Inflammatory macrophage treated with lipopolysaccharide for 1 hour (primary cell): Measurements from ENCODE around the gene RNLS.

Experiments used
- DNase-seq, 2 donors: peaks; one replicate each; pipeline ENCODE4 v3.0.0-alpha.2; 2020 to 2022

The RNLS gene

DNA sequence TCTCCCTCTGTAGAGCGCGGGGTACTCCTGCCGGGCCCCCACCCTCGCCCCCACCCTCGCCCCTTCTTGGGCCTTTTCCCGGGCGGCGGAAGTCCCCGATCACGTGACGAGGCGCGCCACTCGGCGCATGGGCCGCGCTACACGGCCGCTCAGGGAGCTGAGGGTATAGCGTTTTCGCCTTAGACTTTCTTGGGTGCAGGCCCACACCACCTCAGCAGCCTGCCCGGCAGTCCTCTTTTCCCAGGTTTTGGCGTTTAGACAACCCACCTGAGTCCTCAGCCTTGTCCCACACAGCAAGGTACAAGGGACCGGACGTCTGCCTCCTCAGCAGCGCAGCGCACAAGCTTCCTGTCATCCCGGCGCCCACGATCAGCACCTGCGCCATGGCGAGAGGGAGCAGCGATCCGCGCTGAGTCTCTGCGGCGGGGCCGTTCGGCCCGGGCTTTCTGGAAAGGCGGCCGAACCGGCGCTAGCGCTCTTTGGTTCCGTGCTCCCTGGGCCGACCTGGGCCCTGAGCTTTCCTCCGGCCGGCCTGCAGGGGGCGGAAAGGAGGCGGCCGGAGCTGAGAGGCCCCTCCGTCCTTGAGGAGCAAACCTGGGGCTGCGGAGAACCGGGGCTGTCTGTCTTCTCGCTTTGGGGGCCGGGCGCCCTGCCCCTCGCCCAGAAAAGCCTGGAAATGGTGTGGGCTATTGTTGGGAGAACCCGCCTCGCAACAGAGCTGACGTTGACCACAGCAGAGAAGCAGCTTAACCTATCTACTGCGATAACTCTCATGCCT is at the start of gene RNLS:
TSS of gene RNLS (minus strand) at position 513 of the 778 bp plus-strand sequence.
- peak; percentile 51 to 64 for DNase-seq

DNA sequence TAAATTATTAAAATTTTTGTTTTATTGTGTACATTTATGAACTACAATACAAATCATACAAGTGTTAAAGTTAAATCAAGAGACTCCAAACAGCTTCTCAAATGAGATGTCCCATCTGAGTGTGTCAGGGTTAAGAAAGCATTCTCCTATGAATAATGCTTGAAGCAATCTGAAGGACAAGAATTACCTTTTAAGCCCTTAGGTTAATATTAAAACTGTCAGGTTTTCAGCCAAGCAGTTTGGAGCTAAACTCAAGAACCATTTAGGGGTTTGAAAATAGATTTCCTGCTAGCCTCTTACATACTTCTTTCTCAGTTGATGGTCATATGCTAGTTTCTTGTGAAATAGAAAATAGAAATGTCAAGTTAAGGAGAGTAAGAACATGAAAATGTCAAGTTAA is 41.7 kb upstream of the RNLS start:
- DNase-seq = no peak

- no peak for DNase-seq
Observed at GRCh38 chr10:88623835-88624234, 40.7 kb upstream of the RNLS start.

- no peak for DNase-seq
Observed at GRCh38 chr10:88620441-88620840, 37.3 kb upstream of the RNLS start.

- no peak for DNase-seq
Observed at GRCh38 chr10:88618496-88618895, 35.4 kb upstream of the RNLS start.

DNA sequence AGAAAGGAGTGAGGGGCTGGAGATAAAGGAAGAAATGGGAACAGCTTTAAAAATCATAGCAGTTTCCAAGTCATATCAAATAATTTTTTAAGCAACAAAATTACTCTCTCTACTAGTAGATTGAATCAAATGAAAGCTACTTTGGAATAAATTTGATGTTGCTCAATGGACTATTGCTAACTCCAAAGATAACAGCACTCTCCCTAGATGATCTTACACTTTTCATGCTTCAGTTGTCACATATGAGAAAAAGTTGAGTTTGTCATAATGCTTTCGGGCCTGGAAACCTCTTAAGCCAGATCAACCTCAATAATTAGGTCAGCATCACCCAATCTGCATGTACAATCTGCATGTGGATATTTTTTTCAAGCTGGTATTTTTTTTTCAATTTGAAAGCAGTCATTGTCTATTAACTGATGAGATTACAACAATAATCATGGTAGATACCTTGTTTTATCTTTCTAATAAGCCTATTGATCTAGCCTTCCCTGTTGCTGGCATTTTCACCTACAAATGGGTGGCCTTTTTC is 34.7 kb upstream of the RNLS start:
- no peak for DNase-seq

DNA sequence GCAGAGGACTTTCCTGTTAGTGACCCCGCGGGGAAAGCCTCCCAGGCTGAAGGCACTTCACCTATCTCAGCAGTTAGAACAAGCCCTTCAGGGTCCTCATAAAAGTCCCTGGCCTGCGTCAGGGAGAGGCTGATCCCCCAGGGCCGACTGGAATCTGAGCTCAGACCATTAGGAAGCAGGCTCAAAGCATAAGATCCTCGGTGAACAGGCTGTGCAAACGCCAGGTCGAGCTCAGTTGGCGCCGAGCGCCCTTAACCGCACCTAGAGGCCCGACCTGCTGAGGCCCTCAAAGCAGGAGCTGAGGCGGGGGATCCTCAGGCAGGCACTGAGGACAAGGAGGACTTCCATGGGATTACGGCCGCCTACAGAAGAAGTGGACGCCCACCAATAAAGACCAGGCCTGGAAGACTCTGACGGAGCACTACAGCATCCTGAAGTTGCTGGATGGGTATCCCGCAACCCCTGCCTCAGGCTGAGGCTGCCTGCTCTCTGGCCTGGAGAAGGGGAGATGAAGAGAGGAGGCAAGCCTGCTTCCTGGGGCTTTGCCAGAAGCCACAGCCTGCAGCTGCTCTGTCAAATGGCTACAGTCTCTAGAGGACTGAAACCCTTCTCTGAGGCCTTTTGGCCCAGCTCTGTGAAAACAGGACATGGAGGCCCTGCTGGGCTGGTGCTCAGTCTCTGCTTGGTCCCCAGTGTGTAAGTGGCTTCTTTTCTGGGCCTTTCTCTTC is 33.3 kb upstream of the RNLS start:
- no peak for DNase-seq

DNA sequence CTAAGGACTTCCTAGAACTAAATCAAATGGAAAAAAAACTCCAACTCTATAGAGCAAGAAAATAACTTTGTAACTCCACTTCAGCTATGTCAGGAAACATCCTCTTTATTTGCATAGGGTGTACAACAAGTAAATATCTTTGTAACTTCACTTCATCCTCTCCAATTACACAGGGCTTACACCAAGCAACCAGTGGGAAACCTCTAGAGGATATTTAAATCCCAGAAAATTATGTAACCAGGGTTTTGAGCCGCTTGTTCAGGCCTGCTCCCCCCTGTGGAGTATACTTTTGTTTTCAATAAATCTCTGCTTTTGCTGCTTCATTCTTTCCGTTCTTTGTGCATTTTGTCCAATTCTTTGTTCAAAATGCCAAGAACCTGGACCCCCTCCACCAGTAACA is 25.7 kb upstream of the RNLS start:
- no peak for DNase-seq

- DNase-seq = no peak
Observed at GRCh38 chr10:88608052-88608732, 25.1 kb upstream of the RNLS start.

DNA sequence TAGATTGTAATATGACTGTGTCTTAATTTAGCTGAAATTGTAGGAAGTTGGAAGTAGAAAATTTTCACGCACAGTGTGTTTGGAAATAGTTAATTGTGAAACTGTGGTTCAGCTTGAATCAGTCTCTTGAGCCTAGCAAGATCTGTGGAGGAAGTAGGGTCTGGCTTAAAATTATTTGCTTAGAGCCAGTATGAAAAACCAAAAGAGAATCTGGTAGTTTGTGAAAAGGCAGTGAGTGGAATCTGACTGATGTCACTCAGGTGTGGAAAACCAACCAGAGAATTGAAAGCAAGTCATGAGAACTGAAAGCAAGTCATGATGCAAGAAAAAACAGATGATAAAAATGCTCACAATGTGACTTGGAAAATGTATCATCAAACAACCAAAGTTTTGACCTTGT is 14.9 kb upstream of the RNLS start:
- peak; percentile 90 to 95 for DNase-seq

GRCh38 chr10:88594482-88594881 is 11.4 kb upstream of the RNLS start:
- no peak for DNase-seq

- DNase-seq = peak; percentile 20 to 30
Observed at GRCh38 chr10:88592906-88593305, 9.8 kb upstream of the RNLS start.

DNA sequence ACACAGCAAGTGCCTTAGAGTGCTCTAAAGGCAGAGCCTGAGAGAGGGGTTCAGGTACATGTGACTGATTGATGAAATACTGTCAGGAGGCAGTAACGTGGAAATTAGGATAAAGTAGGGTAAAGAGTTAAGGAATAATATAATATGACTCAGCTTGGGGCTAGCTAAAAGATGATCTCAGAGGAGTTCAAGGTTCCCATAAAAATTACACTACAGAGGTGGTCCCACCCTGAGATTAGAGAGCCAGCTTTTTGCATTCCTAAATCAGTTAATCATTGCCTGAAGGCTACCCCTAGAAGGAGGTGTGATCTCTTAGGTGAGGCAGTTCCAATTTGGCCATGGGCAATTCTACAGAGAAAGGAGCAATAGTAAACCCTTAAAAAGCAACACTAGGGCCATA is 9.3 kb upstream of the RNLS start:
- no peak for DNase-seq

GRCh38 chr10:88586462-88586861 is 3.3 kb upstream of the RNLS start, which contains the start of gene LIPJ:
Gene LIPJ (plus strand): TSS chr10:88586762. CDS start chr10:88590688, 3,926 bp downstream.
- no peak for DNase-seq

- no peak for DNase-seq
Observed at GRCh38 chr10:88583584-88583957, 453 bp upstream of the RNLS start.

DNA sequence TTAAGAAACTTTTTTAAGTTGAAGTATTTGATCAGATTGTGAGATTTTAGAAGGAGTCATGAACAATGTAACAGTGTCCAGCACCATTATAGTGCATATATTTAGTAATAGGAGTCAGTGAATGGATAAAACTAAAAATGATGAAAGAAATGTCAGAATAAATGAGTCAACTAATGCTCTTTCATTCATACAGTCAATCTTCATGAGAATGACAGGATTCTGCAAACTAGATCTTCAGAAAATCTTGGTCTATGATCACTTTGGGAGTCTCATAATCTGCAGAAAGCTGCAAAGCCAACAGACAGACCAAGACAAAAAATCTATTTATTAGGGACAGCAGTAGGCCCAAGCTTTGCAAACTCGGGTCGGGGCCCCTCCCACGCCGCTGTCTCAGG is 710 bp downstream of the RNLS start:
- DNase-seq = no peak

DNA sequence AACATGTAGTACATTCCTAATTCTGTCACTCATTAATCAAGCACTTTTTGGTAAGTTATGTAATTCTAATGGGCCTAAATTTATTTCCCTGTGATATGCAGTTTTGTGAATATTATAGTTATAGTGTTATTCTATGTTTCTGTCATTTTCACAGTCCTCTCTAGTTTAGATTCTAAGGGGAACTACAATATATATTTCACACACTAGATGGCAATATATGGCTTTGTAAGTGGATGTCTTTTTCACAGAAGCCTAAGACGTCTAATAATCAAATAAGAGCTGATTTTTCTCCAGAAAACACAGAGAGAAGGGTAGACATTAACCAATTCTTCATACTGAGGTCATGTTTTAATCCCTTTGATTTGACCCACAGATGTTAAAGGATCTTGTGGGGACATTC is 18.0 kb downstream of the RNLS start:
- DNase-seq = peak; percentile 25 to 62

DNA sequence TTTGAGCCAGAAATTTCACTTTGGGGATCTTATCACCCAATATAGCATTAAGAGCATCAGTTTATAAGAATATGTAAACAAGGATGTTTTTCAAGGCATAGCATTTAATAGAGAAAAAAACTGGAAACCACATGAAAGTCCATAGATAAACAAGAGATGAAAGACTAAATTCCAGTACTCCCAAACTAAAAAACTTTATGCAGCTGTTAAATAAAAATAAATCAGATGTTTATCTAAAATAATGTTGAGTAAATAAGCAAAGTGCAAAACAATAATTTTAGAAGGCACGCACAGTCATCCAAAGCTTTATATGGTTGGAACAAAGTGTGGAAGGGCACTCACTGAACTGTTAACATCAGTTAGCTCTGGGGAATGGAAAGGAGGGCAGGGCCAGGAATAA is 21.0 kb downstream of the RNLS start:
- no peak for DNase-seq

- no peak for DNase-seq
Observed at GRCh38 chr10:88557658-88558057, 25.5 kb downstream of the RNLS start.

- no peak for DNase-seq
Observed at GRCh38 chr10:88557256-88557655, 25.9 kb downstream of the RNLS start.

- DNase-seq = peak; percentile 33 to 36
Observed at GRCh38 chr10:88555190-88555908, 27.8 kb downstream of the RNLS start.

DNA sequence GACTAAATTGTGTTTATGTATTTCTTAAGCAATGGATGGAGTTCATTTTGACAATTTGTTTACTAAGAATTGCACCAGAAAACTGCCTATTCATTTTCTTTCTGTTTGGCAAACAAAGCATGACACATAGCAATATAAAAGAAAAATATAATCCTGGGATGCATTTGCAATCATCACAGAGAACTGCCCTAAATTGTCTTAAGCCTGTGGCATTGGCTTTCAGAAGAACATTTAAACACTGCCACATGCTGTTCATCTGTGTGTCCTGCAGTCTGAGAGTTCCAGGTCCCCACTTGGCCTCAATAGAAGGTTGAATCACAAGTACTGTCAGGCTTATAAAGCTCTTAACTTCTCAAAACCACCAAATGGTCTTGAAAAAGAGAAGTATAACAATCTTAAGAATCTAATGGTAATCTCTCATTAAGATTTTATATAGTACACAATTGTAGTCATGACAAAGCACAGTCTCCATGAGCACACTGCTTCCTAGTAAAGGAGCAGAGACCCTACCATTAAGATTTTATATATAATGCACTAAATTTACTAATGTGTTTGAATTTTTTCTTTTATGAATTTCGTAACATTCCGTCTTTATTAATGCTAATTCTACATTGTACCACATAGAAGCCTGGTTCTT is 29.9 kb downstream of the RNLS start:
- DNase-seq = peak; percentile 52 to 69
